Motor neuron (in vitro differentiated cells): ENCODE data around the gene PAK5. TPM values are rescaled to one million over a fixed set of nuclear protein-coding genes. Genes with fewer than 3 reads are reported as not detected.

Experiments
- ATAC-seq, 8 experiments: fragments of 200-7000 bp; cut with Tn5 transposase; replicated peaks in 6 of 8; 2 replicates each; pipeline ENCODE4 v1.8.0; 2021; ENCODE audit warnings: mild to moderate bottlenecking in 8 of 8, moderate library complexity in 8 of 8
- H3K27ac ChIP-seq, 2 donors: fragments of 250-450 bp; sonication (Bioruptor Pico); 2 replicates each; pipeline ENCODE4 v1.9.0; 2021; ENCODE audit warnings: antibody characterized with exemption in 2 of 2, mild to moderate bottlenecking in 2 of 2, moderate library complexity in 1 of 2
- H3K4me1 ChIP-seq, 2 donors: fragments of 250-450 bp; sonication (Bioruptor Pico); replicated peaks in 1 of 2; 2 replicates each; pipeline ENCODE4 v1.6.1; 2021; ENCODE audit warnings: antibody characterized with exemption in 2 of 2, mild to moderate bottlenecking in 2 of 2, moderate library complexity in 1 of 2
- H3K4me3 ChIP-seq, 5 donors: fragments of 250-450 bp; sonication (Bioruptor Pico); 2 replicates each; pipeline ENCODE4 v1.9.0; 2021; ENCODE audit warnings: antibody characterized with exemption in 5 of 5, mild to moderate bottlenecking in 5 of 5, moderate library complexity in 4 of 5
- WGBS, 10 experiments: fragments of 450-650 bp; shearing (Covaris generic); methylation state at CpG; one replicate each; pipeline ENCODE4 v1.0.0; 2022; 5-methylcytosine and 5-hydroxymethylcytosine counted together
- in situ Hi-C, 9 experiments: fragments of 400-800 bp; cut with MboI; loops; one replicate each; pipeline ENCODE4 v1.15.0; 2021; ENCODE audit warnings: low sequenced_read_pairs in 9 of 9, low pct_unique_long_range_greater_than_20kb in 2 of 9; ENCODE audit not compliant: unreplicated experiment in 9 of 9
- total RNA-seq, 8 experiments: library from RNA; unstranded; fragments of 300-600 nt; gene quantifications; 2 replicates each; pipeline versions ENCODE4 v1.2.3 to v1.2.4, GENCODE V29; 2022

PAK5 gene
- total RNA-seq, 8 experiments from 2014 or later, result 2.7 to 20.0 (median 12.5) TPM

DNA sequence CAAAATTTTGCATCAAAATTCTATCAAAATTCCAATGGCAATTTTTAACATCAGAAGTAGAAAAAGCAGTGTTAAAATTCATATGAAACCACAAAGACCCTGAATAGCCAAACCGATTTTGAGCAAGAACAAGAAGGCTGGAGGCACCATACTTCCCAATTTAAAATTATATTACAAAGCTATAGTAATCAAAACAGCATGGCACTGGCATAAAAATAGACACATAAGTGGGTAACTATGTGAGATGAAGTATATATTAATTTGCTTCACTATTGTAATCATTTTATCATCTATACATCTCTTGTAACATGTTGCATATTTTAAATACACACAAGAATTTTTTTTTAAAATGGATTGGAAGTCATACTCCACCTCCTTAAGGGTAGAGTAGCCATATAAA lies 77.4 kb downstream of the PAK5 start:
- no peaks in the 10 kb centered on the region for H3K4me1 ChIP-seq
- no peak overlapping the region for H3K27ac ChIP-seq
- in situ Hi-C loops, result no loop called here
- WGBS, 10 experiments, result 20 to 100% (median 50%) methylated on average over 1 of the region's 1 CpG; no CpG with 5 or more reads in 3 of the 10 experiments
- ATAC-seq, result no peak
- H3K4me3 ChIP-seq, result no peak overlapping the region

DNA sequence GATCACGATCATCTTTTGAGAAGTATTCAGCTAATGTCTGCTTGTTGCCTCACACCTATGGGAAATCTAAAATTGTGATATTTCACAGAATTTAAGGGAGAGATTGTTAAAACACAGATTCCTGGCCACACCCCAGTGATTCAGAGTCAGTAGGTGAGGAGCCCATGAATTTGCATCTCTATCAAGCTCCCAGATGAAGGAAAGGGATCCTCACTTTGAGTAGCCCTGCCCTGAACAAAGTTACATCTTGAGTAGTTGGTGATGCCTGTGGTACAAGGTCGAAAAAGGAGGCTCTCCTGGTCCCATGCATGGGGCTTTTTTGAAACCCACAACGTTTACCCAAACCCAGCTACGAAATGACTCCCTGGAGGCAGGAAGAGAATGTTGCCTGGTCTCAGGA lies 79.5 kb downstream of the PAK5 start:
- WGBS, 10 experiments, result 0 to 100% (median 50%) methylated on average over 1 to 4 of the region's 4 CpGs; no CpG with 5 or more reads in 2 of the 10 experiments
- H3K27ac ChIP-seq, result no peak overlapping the region
- H3K4me3 ChIP-seq, result no peak overlapping the region
- in situ Hi-C loops, result no loop called here
- no peaks in the 10 kb centered on the region for H3K4me1 ChIP-seq
- no peak for ATAC-seq

DNA sequence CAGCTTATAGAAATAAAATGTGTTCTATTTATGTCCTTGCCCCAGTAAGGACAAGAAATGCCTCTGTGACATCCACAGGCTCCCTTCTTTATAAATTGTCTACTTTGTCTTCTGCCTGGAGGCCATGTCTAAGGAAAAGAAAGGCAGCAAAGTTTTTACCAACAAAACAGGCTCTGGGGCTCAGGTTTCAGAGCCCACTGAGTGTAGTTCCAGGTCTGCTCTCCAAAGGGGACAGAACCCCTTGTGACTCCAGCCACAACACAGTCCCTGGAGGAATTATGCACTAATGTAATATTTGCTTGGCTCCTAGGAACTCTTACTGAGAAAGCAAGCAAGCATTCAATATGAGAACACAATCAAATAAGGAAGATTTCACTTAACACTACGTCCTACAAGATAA lies 80.1 kb downstream of the PAK5 start:
- Histone ChIP-seq H3K4me3 (no peak overlapping the region), H3K27ac (no peak overlapping the region), H3K4me1 (no peaks in the 10 kb centered on the region)
- in situ Hi-C loops, result no loop called here
- 57 to 91% (median 80%) methylated on average over 1 of the region's 1 CpG; no CpG with 5 or more reads in 4 of the 10 experiments for WGBS, 10 experiments
- ATAC-seq, result peak in 1 of 8 experiments; percentile 7

GRCh38 chr20:9756660-9757059 lies 82.2 kb downstream of the PAK5 start:
- ATAC-seq, result peak in 2 of 8 experiments; percentile 6 to 28
- Histone ChIP-seq H3K4me3 (no peak overlapping the region), H3K27ac (no peak overlapping the region), H3K4me1 (no peaks in the 10 kb centered on the region)
- in situ Hi-C loops, result no loop called here
- 7 to 100% (median 74%) methylated on average over 1 to 3 of the region's 3 CpGs; no CpG with 5 or more reads in 2 of the 10 experiments for WGBS, 10 experiments

DNA sequence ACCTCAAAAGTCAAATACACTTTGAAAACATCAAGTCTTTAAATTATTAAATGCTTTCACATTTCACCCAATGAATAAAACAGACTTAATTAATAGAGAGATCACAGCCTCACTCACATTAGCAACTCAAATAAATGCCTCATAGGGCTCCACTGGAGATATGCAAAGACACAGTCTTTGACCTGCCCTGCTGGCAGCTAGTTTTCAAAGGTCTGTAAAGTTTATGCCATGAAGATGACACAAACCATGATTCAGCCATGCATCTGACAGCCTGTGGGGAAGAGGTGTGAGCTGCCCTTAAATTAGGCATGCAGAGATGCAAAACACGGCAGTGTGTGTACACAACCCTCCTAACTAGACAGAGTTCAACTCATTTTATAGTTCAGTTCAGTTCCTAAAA lies 83.6 kb downstream of the PAK5 start:
- 0 to 21% (median 10%) methylated on average over 1 of the region's 1 CpG; no CpG with 5 or more reads in 6 of the 10 experiments for WGBS, 10 experiments
- Histone ChIP-seq H3K4me3 (no peak overlapping the region), H3K4me1 (no peaks in the 10 kb centered on the region), H3K27ac (no peak overlapping the region)
- ATAC-seq, result peak in 4 of 8 experiments; percentile 65 to 87 (median 79)
- in situ Hi-C loops, result no loop called here

GRCh38 chr20:9744551-9744950 lies 94.3 kb downstream of the PAK5 start:
- Histone ChIP-seq H3K27ac (no peak overlapping the region), H3K4me3 (no peak overlapping the region), H3K4me1 (no peaks in the 10 kb centered on the region)
- in situ Hi-C loops, result no loop called here
- ATAC-seq, result no peak

DNA sequence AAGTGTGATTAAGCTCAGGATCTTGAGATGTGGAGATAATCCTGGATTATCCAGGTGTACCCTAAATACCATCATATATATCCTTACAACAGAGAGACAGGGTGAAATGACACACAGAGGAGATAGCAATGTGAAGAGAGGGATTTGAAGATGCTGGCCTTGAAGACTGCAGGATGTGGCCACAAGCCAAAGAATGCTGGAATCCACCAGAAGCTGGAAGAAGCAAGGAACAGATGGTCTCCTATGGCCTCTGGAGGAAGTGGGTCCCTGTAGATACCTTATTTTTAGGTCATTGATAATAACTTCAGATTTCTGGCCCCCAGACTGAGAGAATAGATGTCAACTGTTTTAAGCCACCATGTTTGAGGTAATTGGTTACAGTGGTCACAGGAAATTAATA lies 95.0 kb downstream of the PAK5 start:
- no peak for ATAC-seq
- H3K4me3 ChIP-seq, result no peak overlapping the region

DNA sequence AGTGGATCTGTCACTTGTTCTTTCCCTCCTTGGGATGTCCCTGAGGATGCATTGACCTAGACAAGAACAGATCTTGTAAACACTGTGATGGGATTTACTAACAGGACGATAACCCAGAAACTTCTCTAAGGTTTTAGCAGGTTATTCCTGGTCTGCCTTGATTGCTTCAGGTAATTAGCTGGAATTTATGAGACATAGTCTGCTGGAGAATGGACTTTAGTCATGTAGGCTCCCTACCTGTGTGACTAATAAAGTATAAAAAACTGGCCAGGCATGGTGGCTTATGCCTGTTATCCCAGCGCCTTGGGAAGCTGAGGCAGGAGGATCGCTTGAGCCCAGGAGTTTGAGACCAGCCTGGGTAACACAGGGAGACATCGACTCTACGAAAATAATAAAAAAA lies 96.1 kb downstream of the PAK5 start:
- no peak overlapping the region for H3K4me3 ChIP-seq
- H3K4me1 ChIP-seq, result no peaks in the 10 kb centered on the region
- H3K27ac ChIP-seq, result no peak overlapping the region
- 20 to 100% (median 84%) methylated on average over 1 to 5 of the region's 5 CpGs for WGBS, 10 experiments
- in situ Hi-C loops, result no loop called here
- ATAC-seq, result no peak

More for the DNA sequence above, 95.0 kb downstream of the PAK5 start:
- Histone ChIP-seq H3K4me1 (no peaks in the 10 kb centered on the region), H3K27ac (no peak overlapping the region)
- in situ Hi-C loops, result no loop called here

- Histone ChIP-seq H3K27ac (no peak overlapping the region), H3K4me1 (no peaks in the 10 kb centered on the region), H3K4me3 (no peak overlapping the region)
- no peak for ATAC-seq
- 0 to 89% (median 48%) methylated on average over 1 to 3 of the region's 3 CpGs; no CpG with 5 or more reads in 3 of the 10 experiments for WGBS, 10 experiments
- in situ Hi-C loops, result no loop called here
These were observed 96.9 kb downstream of the PAK5 start for GRCh38 chr20:9741996-9742395.

GRCh38 chr20:9740486-9740885 lies 98.4 kb downstream of the PAK5 start:
- H3K4me3 ChIP-seq, result no peak overlapping the region
- no peak overlapping the region for H3K27ac ChIP-seq
- in situ Hi-C loops, result no loop called here
- no peak for ATAC-seq
- 10 to 100% (median 59%) methylated on average over 1 to 5 of the region's 5 CpGs; no CpG with 5 or more reads in 3 of the 10 experiments for WGBS, 10 experiments
- no peaks in the 10 kb centered on the region for H3K4me1 ChIP-seq

- 38 to 100% (median 85%) methylated on average over 2 to 4 of the region's 4 CpGs; no CpG with 5 or more reads in 4 of the 10 experiments for WGBS, 10 experiments
- no peak for ATAC-seq
- Histone ChIP-seq H3K27ac (no peak overlapping the region), H3K4me3 (no peak overlapping the region), H3K4me1 (no peaks in the 10 kb centered on the region)
- in situ Hi-C loops, result no loop called here
These were observed 98.9 kb downstream of the PAK5 start for GRCh38 chr20:9739991-9740390.

DNA sequence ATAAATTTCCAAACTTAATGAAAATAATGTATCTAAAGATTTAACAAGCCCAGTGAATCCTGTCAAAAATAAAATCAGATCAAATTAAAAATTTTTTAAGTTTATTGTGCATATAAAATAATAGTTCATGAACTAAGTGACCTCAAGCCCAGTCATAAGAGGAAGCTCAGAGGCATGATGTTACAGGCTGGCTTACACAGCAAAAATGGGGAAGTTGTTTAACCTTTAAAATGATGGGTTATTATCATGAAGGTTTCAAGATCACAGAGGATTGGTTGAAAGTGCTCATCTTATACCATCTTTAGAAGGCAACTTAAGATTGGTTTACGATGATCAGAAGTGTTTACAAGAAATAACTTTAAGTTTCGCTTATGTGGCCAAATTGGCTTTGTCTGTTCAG lies 102.5 kb downstream of the PAK5 start:
- in situ Hi-C loops, result no loop called here
- 7 to 96% (median 85%) methylated on average over 2 of the region's 2 CpGs; no CpG with 5 or more reads in 2 of the 10 experiments for WGBS, 10 experiments
- Histone ChIP-seq H3K4me1 (no peaks in the 10 kb centered on the region), H3K27ac (no peak overlapping the region), H3K4me3 (no peak overlapping the region)
- no peak for ATAC-seq

DNA sequence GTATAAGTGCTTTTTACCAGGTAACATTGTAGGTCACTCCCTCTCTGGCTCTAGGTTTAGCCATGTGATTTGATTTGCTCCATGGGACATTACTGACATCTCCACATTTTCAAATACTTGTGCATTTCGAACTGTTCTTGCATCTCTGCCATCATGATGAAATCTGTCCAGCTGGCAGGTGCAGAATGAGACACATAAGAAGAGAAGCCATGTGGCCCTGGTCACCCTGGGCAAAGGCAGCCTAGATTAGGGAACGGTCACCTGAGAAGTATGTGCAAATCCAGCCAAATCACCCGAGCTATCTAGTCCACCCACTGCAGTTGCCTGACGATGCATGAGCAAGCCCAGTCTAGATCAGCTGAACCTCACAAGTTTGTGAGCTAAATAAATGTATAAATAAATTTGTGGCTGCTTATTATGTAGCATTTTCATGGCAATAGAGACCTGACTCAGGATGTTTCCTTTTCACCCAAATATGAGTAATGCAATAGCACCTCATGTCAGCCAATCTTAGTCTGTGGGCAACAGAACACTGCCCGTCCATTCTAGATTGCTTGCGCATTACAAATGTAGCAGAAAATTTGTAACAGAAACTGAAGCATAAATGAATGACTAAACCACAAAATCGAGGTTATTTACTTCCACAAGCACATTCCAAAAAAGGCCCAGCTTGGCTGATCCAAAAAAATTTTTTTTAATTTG lies 115.2 kb downstream of the PAK5 start:
- in situ Hi-C loops, result no loop called here
- H3K4me3 ChIP-seq, result no peak overlapping the region
- H3K27ac ChIP-seq, result no peak overlapping the region
- H3K4me1 ChIP-seq, result peaks cover 2 to 6% of the 10 kb centered on the region in 2 donors
- peak in 3 of 8 experiments; percentile 64 to 98 (median 72) for ATAC-seq
- 7 to 89% (median 70%) methylated on average over 2 to 7 of the region's 7 CpGs; no CpG with 5 or more reads in 1 of the 10 experiments for WGBS, 10 experiments

DNA sequence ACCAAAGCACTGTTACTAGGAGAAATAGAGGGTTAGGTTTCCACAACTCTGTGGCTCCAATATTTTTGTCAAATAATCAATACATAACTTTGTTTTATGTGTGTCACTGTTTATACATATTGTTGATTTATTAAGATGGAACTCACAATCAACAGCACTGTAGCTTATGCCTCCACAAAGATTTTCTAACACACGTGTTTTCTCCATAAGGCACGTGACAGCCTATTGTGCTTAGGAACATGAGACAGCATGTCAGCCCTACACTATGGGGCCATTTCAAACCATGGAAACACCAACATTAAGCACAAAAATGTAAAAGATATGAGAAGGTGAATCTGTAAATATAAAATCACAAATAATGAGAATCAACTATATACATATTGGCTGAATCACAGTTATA lies 127.0 kb downstream of the PAK5 start:
- ATAC-seq, result no peak

More for the DNA sequence above, 127.0 kb downstream of the PAK5 start:
- WGBS, 10 experiments, result 0 to 100% (median 42%) methylated on average over 1 to 2 of the region's 2 CpGs; no CpG with 5 or more reads in 2 of the 10 experiments
- Histone ChIP-seq H3K4me3 (no peak overlapping the region), H3K27ac (no peak overlapping the region), H3K4me1 (no peaks in the 10 kb centered on the region)
- in situ Hi-C loops, result no loop called here
